Medulla oblongata (tissue), 1 donor: ENCODE measurements around the gene KIAA0825.

Experiments used
- DNase-seq: peaks from one replicate; pipeline ENCODE4 v3.0.0-alpha.2; 2015; ENCODE audit errors: extremely low spot score

KIAA0825 gene

GRCh38 chr5:94313188-94313587, 305.2 kb downstream of the KIAA0825 start:
- no peak for DNase-seq

GRCh38 chr5:94312298-94312697, 306.1 kb downstream of the KIAA0825 start:
- no peak for DNase-seq

- no peak for DNase-seq
Observed at GRCh38 chr5:94310833-94311232, 307.6 kb downstream of the KIAA0825 start.

GRCh38 chr5:94309141-94309540, 309.3 kb downstream of the KIAA0825 start:
- DNase-seq = no peak

- DNase-seq = no peak
Observed at GRCh38 chr5:94308442-94308841, 310.0 kb downstream of the KIAA0825 start.

GRCh38 chr5:94304146-94304545, 314.3 kb downstream of the KIAA0825 start:
- no peak for DNase-seq

- DNase-seq = no peak
Observed at GRCh38 chr5:94288937-94289336, 329.5 kb downstream of the KIAA0825 start.

- DNase-seq = no peak
Observed at GRCh38 chr5:94285984-94286383, 332.4 kb downstream of the KIAA0825 start.

- DNase-seq = no peak
Observed at GRCh38 chr5:94283093-94283492, 335.3 kb downstream of the KIAA0825 start.

- DNase-seq = no peak
Observed at GRCh38 chr5:94281236-94281801, 337.1 kb downstream of the KIAA0825 start.

GRCh38 chr5:94276751-94277150, 341.7 kb downstream of the KIAA0825 start:
- DNase-seq = no peak

GRCh38 chr5:94276048-94276447, 342.4 kb downstream of the KIAA0825 start:
- DNase-seq = no peak

- DNase-seq = no peak
Observed at GRCh38 chr5:94274707-94275106, 343.7 kb downstream of the KIAA0825 start.

GRCh38 chr5:94268226-94268625, 350.2 kb downstream of the KIAA0825 start:
- no peak for DNase-seq

GRCh38 chr5:94267350-94267899, 351.0 kb downstream of the KIAA0825 start:
- no peak for DNase-seq

GRCh38 chr5:94266170-94266569, 352.2 kb downstream of the KIAA0825 start:
- DNase-seq = no peak

- no peak for DNase-seq
Observed at GRCh38 chr5:94263068-94263467, 355.3 kb downstream of the KIAA0825 start.

GRCh38 chr5:94260096-94260495, 358.3 kb downstream of the KIAA0825 start:
- no peak for DNase-seq

- no peak for DNase-seq
Observed at GRCh38 chr5:94254214-94254613, 364.2 kb downstream of the KIAA0825 start.

GRCh38 chr5:94250985-94251384, 367.4 kb downstream of the KIAA0825 start:
- no peak for DNase-seq

GRCh38 chr5:94249430-94249829, 369.0 kb downstream of the KIAA0825 start:
- no peak for DNase-seq

- no peak for DNase-seq
Observed at GRCh38 chr5:94248175-94248875, 370.1 kb downstream of the KIAA0825 start.

- DNase-seq = no peak
Observed at GRCh38 chr5:94245608-94246007, 372.8 kb downstream of the KIAA0825 start.
